Sigmoid colon (tissue), 4 donors: Measurements from ENCODE around the gene GALNT6.

Experiments used
- CTCF ChIP-seq, 4 experiments: fragments of 450-650 bp in 3 of 4; fragments of 200-600 bp in 1 of 4; IDR thresholded peaks; one replicate each; pipeline ENCODE4 v1.5.1; 2016 to 2019; ENCODE audit warnings: antibody characterized with exemption in 4 of 4, mild to moderate bottlenecking in 3 of 4, moderate library complexity in 2 of 4
- POLR2A ChIP-seq, 2 donors: fragments of 450-650 bp; IDR thresholded peaks; one replicate each; pipeline ENCODE4 v1.6.1; 2016; ENCODE audit warnings: antibody characterized with exemption in 2 of 2, mild to moderate bottlenecking in 2 of 2, moderate library complexity in 2 of 2
- POLR2AphosphoS5 ChIP-seq, 4 donors: sonication (generic); formaldehyde crosslinking; IDR thresholded peaks; one replicate each; pipeline ENCODE4 v1.6.1; 2017; ENCODE audit warnings: antibody characterized with exemption in 4 of 4

- TF ChIP-seq CTCF (IDR thresholded peaks at IDR 0.05) (no peak), POLR2A (IDR thresholded peaks at IDR 0.05) (no peak), POLR2AphosphoS5 (IDR thresholded peaks at IDR 0.05) (no peak)
These were observed 56.4 kb downstream of the GALNT6 start for GRCh38 chr12:51334764-51335163.
